Endothelial cell of umbilical vein (primary cell): ENCODE measurements around the gene SRP9.

ENCODE experiments used
- EZH2 ChIP-seq: IDR thresholded peaks from 2 replicates; pipeline ENCODE4 v1.6.1; 2012; ENCODE audit warnings: borderline replicate concordance, low read depth, mild to moderate bottlenecking, moderate library complexity, low read length, inconsistent platforms; ENCODE audit not compliant: severe bottlenecking
- POLR2A ChIP-seq: IDR thresholded peaks from 2 replicates; pipeline ENCODE4 v1.6.1; 2012; ENCODE audit warnings: low read depth, mild to moderate bottlenecking, control low read depth, low read length
- POLR2AphosphoS5 ChIP-seq: IDR thresholded peaks from 2 replicates; pipeline ENCODE4 v1.6.1; 2012; ENCODE audit warnings: low read depth, mild to moderate bottlenecking, control low read depth, low read length, moderate library complexity; ENCODE audit not compliant: insufficient read depth
- TF ChIP-seq, protein P1 (sequence below), 2 donors: IDR thresholded peaks; 1 replicate in 1 of 2; 2 replicates in 1 of 2; pipeline ENCODE4 v1.5.1; 2011; ENCODE audit warnings: low read length in 2 of 2, mild to moderate bottlenecking in 2 of 2, moderate library complexity in 2 of 2, control low read depth in 1 of 2, inconsistent platforms in 1 of 2, low read depth in 1 of 2; ENCODE audit not compliant: insufficient read depth in 1 of 2; ENCODE audit errors: extremely low read depth in 1 of 2

DNA sequence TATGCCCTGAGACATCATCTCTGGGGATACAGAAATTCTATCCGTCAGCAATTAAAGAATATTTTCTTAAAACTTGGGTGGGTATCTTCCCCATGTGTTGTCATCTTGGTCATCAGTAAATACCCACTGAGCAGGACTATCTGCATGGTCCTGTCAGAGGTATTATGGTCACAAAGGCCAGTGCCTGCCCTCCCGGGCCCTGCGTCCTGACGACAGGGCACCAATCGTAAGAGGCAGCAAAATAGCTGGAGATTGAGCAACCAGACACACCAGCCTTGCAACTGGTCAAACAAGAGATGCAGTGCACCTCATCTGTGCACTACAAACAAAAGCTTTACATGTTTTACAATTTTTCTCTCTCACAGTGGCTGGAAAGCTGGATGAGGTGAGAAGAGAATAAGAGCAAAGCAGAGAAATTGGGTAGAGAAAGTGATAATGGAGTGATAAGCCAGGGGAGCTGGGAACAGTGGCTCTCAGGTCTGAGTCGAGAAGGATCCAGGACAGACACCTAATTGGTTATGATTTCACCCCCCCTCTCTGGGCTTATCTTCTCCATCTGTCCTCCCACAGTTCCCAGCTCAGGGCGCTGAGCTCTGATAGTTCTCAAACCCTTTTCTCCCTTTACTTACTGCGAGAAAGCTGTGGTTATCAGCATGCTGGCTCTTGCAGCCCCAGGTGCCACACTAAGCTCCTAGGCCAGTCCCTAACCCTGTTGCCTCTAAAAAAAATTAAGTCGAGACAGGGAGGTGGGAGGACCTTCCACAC lies 8.8 kb upstream of the SRP9 start:
- TF ChIP-seq POLR2A = no peak
- TF ChIP-seq, protein P1, sequence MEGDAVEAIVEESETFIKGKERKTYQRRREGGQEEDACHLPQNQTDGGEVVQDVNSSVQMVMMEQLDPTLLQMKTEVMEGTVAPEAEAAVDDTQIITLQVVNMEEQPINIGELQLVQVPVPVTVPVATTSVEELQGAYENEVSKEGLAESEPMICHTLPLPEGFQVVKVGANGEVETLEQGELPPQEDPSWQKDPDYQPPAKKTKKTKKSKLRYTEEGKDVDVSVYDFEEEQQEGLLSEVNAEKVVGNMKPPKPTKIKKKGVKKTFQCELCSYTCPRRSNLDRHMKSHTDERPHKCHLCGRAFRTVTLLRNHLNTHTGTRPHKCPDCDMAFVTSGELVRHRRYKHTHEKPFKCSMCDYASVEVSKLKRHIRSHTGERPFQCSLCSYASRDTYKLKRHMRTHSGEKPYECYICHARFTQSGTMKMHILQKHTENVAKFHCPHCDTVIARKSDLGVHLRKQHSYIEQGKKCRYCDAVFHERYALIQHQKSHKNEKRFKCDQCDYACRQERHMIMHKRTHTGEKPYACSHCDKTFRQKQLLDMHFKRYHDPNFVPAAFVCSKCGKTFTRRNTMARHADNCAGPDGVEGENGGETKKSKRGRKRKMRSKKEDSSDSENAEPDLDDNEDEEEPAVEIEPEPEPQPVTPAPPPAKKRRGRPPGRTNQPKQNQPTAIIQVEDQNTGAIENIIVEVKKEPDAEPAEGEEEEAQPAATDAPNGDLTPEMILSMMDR (IDR thresholded peaks at IDR 0.05; ENCODE audit: extremely low read depth in 1 of 2, insufficient read depth in 1 of 2, low read depth in 1 of 2, low read length in 2 of 2) = no peak
- no peak for TF ChIP-seq POLR2AphosphoS5
- no peak for TF ChIP-seq EZH2
